T-cell (primary cell): Measurements from ENCODE around the gene AP4E1. TPM values are rescaled to one million over a fixed set of nuclear protein-coding genes. Genes with fewer than 3 reads are reported as not detected.

Experiments used
- ATAC-seq, 4 experiments: fragments of 200-7000 bp in 3 of 4; fragments of 150-1000 bp in 1 of 4; cut with Tn5 transposase; replicated peaks in 1 of 4; 1 replicate in 3 of 4; 2 replicates in 1 of 4; pipeline ENCODE4 v1.10.0; 2021; ENCODE audit warnings: moderate library complexity in 3 of 4, mild to moderate bottlenecking in 2 of 4, moderate number of reproducible peaks in 1 of 4
- CTCF ChIA-PET, 2 donors: fragments of 300-600 bp; sonication (Branson Sonifier 250); formaldehyde crosslinking; loops; one replicate each; lab custom pipeline; 2022; ENCODE audit warnings: antibody characterized with exemption in 2 of 2; lab: Charles Lee
- POLR2A ChIA-PET, 2 donors: fragments of 300-600 bp; sonication (Branson Sonifier 250); formaldehyde crosslinking; loops; one replicate each; lab custom pipeline; 2022; ENCODE audit warnings: antibody characterized with exemption in 2 of 2; lab: Charles Lee
- DNase-seq, 35 experiments: peaks; one replicate each; pipeline versions ENCODE4 v3.0.0 to v3.0.0-alpha.2; 2013 to 2023
- H3K27ac ChIP-seq: one replicate; pipeline ENCODE4 v1.5.1; 2013; ENCODE audit warnings: low read length
- H3K27me3 ChIP-seq, 2 experiments: replicated peaks in 1 of 2; 1 replicate in 1 of 2; 2 replicates in 1 of 2; pipeline versions ENCODE4 v1.6.1 to v1.7.0; 2013; ENCODE audit warnings: low read length in 1 of 2, mixed read lengths in 1 of 2; ENCODE audit not compliant: control insufficient read depth in 2 of 2, insufficient read depth in 2 of 2; ENCODE audit errors: extremely low read depth in 1 of 2
- H3K36me3 ChIP-seq, 2 donors: 1 replicate in 1 of 2; 2 replicates in 1 of 2; pipeline versions ENCODE4 v1.6.1 to v1.7.0; 2013; ENCODE audit warnings: low read length in 1 of 2; ENCODE audit not compliant: control insufficient read depth in 2 of 2, insufficient read depth in 1 of 2; ENCODE audit errors: extremely low read depth in 1 of 2
- H3K4me1 ChIP-seq, 2 experiments: 1 replicate in 1 of 2; 2 replicates in 1 of 2; pipeline versions ENCODE4 v1.6.1 to v1.7.0; 2013; ENCODE audit warnings: low read length in 2 of 2, mixed read lengths in 1 of 2; ENCODE audit not compliant: insufficient read depth in 2 of 2, control insufficient read depth in 1 of 2; ENCODE audit errors: extremely low read depth in 1 of 2
- H3K4me3 ChIP-seq, 2 donors: 1 replicate in 1 of 2; 2 replicates in 1 of 2; pipeline versions ENCODE4 v1.5.1 to v1.7.0; 2013; ENCODE audit warnings: mild to moderate bottlenecking in 2 of 2, low read length in 1 of 2, moderate library complexity in 1 of 2; ENCODE audit not compliant: control insufficient read depth in 1 of 2; ENCODE audit errors: extremely low read depth in 1 of 2
- H3K9me3 ChIP-seq: 2 replicates; pipeline ENCODE4 v1.7.0; 2013
- H3K27ac Mint-ChIP-seq, 2 donors: one replicate each; pipeline ENCODE4 v1.8.0; 2020 to 2021; ENCODE audit warnings: mild to moderate bottlenecking in 2 of 2, mixed read lengths in 2 of 2
- H3K27me3 Mint-ChIP-seq, 2 donors: one replicate each; pipeline ENCODE4 v1.8.0; 2021 to 2022; ENCODE audit warnings: mixed read lengths in 2 of 2
- H3K36me3 Mint-ChIP-seq: one replicate; pipeline ENCODE4 v1.8.0; 2021; ENCODE audit warnings: mixed read lengths
- H3K4me1 Mint-ChIP-seq, 3 donors: one replicate each; pipeline ENCODE4 v1.8.0; 2020 to 2022; ENCODE audit warnings: mixed read lengths in 3 of 3, mild to moderate bottlenecking in 1 of 3
- H3K4me3 Mint-ChIP-seq, 3 donors: one replicate each; pipeline ENCODE4 v1.8.0; 2020 to 2022; ENCODE audit warnings: mild to moderate bottlenecking in 3 of 3, mixed read lengths in 3 of 3, moderate library complexity in 3 of 3
- H3K9me3 Mint-ChIP-seq, 3 donors: one replicate each; pipeline ENCODE4 v1.8.0; 2020 to 2022; ENCODE audit warnings: mixed read lengths in 3 of 3
- WGBS: methylation state at CpG from one replicate; pipeline ENCODE4 v1.1.5; 2013; ENCODE audit warnings: missing lambda C conversion rate; ENCODE audit not compliant: insufficient coverage; 5-methylcytosine and 5-hydroxymethylcytosine counted together
- total RNA-seq, 35 experiments: library from RNA in 6 of 35; stranded (reverse) in 6 of 35; fragments of 120-200 nt in 1 of 35; gene quantifications; one replicate each; pipeline versions ENCODE4 v1.2.1 to v1.2.4 and lab custom pipeline; 2013 to 2026

AP4E1 gene
- total RNA-seq, 5 donors from 2014 or later (not counting 1 experiment from before 2014, with no cell fraction given): 9.4 to 14.0 (median 10.8) TPM

DNA sequence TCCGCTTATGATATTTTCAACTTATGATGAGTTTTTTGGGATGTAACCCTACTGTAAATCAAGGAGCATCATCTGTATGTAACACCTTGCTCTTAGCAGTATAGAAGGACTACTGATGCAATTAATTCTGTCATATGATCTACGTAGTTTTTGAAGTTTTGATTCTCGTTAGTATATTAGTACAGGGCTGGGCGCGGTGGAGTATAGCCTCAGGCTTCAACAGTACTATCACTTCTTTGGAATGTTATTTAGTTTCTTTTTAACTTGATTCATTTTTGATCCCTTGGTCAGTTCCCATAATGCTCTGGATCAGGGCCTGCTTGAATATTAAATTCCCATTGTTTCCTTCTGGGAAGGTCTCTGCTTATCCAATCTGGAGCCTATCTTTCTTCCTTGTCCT, 23.9 kb upstream of the AP4E1 start:
- Histone ChIP-seq H3K4me1 (peaks cover 0 to 7% of the 10 kb centered on the region in 2 experiments), H3K27ac (no peak overlapping the region), H3K4me3 (no peak overlapping the region), H3K36me3 (no peaks in the 10 kb centered on the region), H3K27me3 (no peaks in the 10 kb centered on the region), H3K9me3 (no peaks in the 10 kb centered on the region)
- H3K4me1 Mint-ChIP-seq: peaks cover 28 to 33% (median 33%) of the 10 kb centered on the region in 3 donors
- ATAC-seq: no peak
- H3K4me3 Mint-ChIP-seq: no peak overlapping the region
- H3K27me3 Mint-ChIP-seq: no peaks in the 10 kb centered on the region
- no peaks in the 10 kb centered on the region for H3K9me3 Mint-ChIP-seq
- no peak for DNase-seq
- ChIA-PET POLR2A (no interaction called here), CTCF (interaction anchor here (0.9 to 1.6 kb wide), 6 partner anchors 8 to 212 kb away, joined by 3 to 4 read pairs (median 3); no protein-coding TSS in a partner anchor)
- H3K36me3 Mint-ChIP-seq: peaks cover 7% of the 10 kb centered on the region
- no peak overlapping the region for H3K27ac Mint-ChIP-seq
- WGBS: 100% methylated on average over 1 of the region's 5 CpGs

DNA sequence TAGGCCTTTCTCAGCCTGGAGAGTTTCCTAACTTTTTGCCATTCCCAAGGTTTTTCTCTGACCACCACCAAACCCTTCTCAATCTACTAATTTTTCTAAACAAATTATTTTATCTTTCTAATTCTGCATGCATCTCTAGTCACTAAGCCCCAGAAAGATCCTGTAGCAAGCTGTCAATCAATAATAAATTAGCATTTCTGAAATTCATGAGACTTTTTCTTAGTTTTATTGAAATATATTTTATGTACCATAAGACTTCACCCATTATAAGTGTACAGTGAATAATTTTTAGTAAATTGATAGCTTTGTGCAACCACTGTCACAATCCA, 22.4 kb upstream of the AP4E1 start:
- ATAC-seq (no peak), DNase-seq (no peak)
- peaks cover 0 to 7% of the 10 kb centered on the region in 2 experiments for H3K4me1 ChIP-seq
- H3K9me3 Mint-ChIP-seq: no peaks in the 10 kb centered on the region
- H3K36me3 Mint-ChIP-seq: peaks cover 15% of the 10 kb centered on the region
- no peaks in the 10 kb centered on the region for H3K9me3 ChIP-seq
- no peak overlapping the region for H3K27ac ChIP-seq
- H3K27me3 Mint-ChIP-seq: no peaks in the 10 kb centered on the region
- peaks cover 18 to 24% (median 23%) of the 10 kb centered on the region in 3 donors for H3K4me1 Mint-ChIP-seq
- no peaks in the 10 kb centered on the region for H3K36me3 ChIP-seq
- peak overlapping the region in 1 of 3 donors; percentile 10 for H3K4me3 Mint-ChIP-seq
- H3K4me3 ChIP-seq: no peak overlapping the region
- POLR2A ChIA-PET: no interaction called here
- CTCF ChIA-PET: interaction anchor here (0.7 to 1.6 kb wide), 6 partner anchors 13 to 210 kb away, joined by 3 to 5 read pairs (median 4); partner anchors contain the start of gene AP4E1 (in 1 of the 2)
- H3K27me3 ChIP-seq: no peaks in the 10 kb centered on the region
- peak overlapping the region in 1 of 2 donors; percentile 59 for H3K27ac Mint-ChIP-seq

DNA sequence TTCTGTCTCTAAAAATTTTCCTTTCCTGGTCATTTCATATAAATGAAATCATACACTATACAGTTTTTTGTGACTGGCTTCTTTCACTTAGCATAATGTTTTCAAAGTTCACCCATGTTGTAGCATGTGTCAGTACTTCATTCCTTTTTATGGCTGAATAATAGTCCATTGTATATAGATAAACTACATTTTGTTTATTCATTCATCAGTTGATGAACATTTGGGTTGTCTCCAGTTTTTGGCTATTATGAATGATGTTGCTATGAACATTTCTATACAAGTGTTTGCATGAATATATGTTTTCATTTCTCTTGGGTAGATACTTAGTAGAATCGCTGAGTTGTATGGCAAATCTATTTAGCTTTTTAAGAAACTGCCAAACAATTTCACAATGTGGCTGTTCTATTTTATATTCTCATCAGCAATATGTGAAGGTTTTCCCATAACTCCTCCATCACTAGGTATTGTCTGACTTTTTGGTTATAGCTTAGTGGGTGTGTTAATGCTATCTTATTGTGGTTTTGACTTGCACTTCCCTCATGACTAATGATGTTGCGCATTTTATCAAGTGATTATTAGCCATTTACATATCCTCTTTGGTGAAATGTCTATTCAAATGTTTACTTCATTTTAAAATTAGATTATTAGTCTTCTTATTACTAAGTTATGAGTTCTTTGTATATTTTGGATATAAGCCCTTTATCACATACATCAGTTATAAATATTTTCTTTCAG, 21.7 kb upstream of the AP4E1 start:
- Histone ChIP-seq H3K9me3 (no peaks in the 10 kb centered on the region), H3K4me1 (peaks cover 0 to 7% of the 10 kb centered on the region in 2 experiments), H3K27me3 (no peaks in the 10 kb centered on the region), H3K27ac (no peak overlapping the region), H3K4me3 (no peak overlapping the region), H3K36me3 (no peaks in the 10 kb centered on the region)
- Mint-ChIP-seq H3K9me3 (no peaks in the 10 kb centered on the region), H3K36me3 (peaks cover 16% of the 10 kb centered on the region), H3K27me3 (no peaks in the 10 kb centered on the region), H3K4me1 (peaks cover 13 to 22% (median 22%) of the 10 kb centered on the region in 3 donors), H3K27ac (no peak overlapping the region), H3K4me3 (no peak overlapping the region)
- CTCF ChIA-PET: interaction anchor here (0.6 to 1.6 kb wide), 9 partner anchors 10 to 1744 kb away, joined by 3 to 5 read pairs (median 4); partner anchors contain the start of gene AP4E1 (in 1 of the 2)
- no peak for DNase-seq
- no CpG with 5 or more reads among the region's 2 CpGs for WGBS
- no peak for ATAC-seq
- POLR2A ChIA-PET: interaction anchor here (0.5 to 0.6 kb wide), 3 partner anchors 10 to 21 kb away, joined by 3 read pairs; no protein-coding TSS in a partner anchor

DNA sequence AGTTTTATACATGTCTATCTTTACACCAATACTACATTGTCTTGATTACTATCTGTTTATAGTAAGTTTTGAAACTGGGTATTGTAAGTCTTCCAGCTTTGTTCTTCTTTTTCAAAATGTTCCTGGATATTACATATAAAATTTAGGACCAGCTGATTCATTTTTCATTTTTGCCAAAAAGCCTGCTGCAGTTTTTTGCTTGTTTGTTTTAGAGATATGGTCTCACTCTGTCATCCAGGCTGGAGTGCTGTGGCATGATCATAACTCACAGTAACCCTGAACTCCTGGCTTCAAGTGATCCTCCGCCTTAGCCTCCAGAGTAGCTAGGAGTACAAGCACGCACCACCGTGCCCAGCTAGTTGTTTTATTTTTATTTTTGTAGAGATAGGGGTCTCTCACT, 20.4 kb upstream of the AP4E1 start:
- Histone ChIP-seq H3K27ac (no peak overlapping the region), H3K27me3 (no peaks in the 10 kb centered on the region), H3K4me3 (no peak overlapping the region), H3K36me3 (no peaks in the 10 kb centered on the region), H3K4me1 (peaks cover 0 to 7% of the 10 kb centered on the region in 2 experiments), H3K9me3 (no peaks in the 10 kb centered on the region)
- peaks cover 0 to under 1% (median 0%) of the 10 kb centered on the region in 3 donors for H3K9me3 Mint-ChIP-seq
- ChIA-PET CTCF (interaction anchor here (0.5 to 0.6 kb wide), 5 partner anchors 27 to 1557 kb away, joined by 3 to 9 read pairs (median 3); no protein-coding TSS in a partner anchor), POLR2A (no interaction called here)
- H3K4me1 Mint-ChIP-seq: peaks cover 13 to 22% (median 22%) of the 10 kb centered on the region in 3 donors
- H3K27ac Mint-ChIP-seq: no peak overlapping the region
- no peak overlapping the region for H3K4me3 Mint-ChIP-seq
- no peaks in the 10 kb centered on the region for H3K27me3 Mint-ChIP-seq
- peaks cover 16% of the 10 kb centered on the region for H3K36me3 Mint-ChIP-seq
- no CpG with 5 or more reads among the region's 3 CpGs for WGBS
- no peak for ATAC-seq
- no peak for DNase-seq

DNA sequence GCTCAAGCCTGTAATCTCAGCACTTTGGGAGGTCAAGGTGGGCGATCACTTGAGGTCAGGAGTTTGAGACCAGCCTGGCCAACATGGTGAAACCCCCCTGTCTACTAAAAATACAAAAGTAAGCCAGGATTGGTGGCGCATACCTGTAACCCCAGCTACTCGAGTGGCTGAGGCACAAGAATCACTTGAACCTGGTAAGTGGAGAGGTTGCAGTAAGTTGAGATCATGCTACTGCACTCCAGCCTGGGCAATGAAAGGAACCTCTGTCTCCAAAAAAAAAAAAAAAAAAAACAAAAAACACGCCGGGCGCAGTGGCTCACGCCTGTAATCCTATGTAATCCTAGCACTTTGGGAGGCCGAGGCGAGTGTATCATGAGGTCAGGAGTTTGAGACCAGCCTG, 18.9 kb upstream of the AP4E1 start:
- Mint-ChIP-seq H3K9me3 (peaks cover 0 to 7% (median 6%) of the 10 kb centered on the region in 3 donors), H3K4me3 (no peak overlapping the region), H3K36me3 (peaks cover 23% of the 10 kb centered on the region), H3K27ac (no peak overlapping the region), H3K27me3 (no peaks in the 10 kb centered on the region), H3K4me1 (peaks cover 13% of the 10 kb centered on the region in 3 donors)
- no peak overlapping the region for H3K4me3 ChIP-seq
- CTCF ChIA-PET: interaction anchor here in 1 of 2 donors (0.7 kb wide), 1 partner anchor 1964 kb away, joined by 6 read pairs; no protein-coding TSS in a partner anchor
- no peaks in the 10 kb centered on the region for H3K36me3 ChIP-seq
- POLR2A ChIA-PET: interaction anchor here (0.5 to 0.7 kb wide), 4 partner anchors 11 to 373 kb away, joined by 3 to 9 read pairs (median 7); no protein-coding TSS in a partner anchor
- DNase-seq: no peak
- no peaks in the 10 kb centered on the region for H3K27me3 ChIP-seq
- H3K9me3 ChIP-seq: no peaks in the 10 kb centered on the region
- no peak overlapping the region for H3K27ac ChIP-seq
- peaks cover 0 to 7% of the 10 kb centered on the region in 2 experiments for H3K4me1 ChIP-seq
- WGBS: 80% methylated on average over 1 of the region's 9 CpGs
- no peak for ATAC-seq

DNA sequence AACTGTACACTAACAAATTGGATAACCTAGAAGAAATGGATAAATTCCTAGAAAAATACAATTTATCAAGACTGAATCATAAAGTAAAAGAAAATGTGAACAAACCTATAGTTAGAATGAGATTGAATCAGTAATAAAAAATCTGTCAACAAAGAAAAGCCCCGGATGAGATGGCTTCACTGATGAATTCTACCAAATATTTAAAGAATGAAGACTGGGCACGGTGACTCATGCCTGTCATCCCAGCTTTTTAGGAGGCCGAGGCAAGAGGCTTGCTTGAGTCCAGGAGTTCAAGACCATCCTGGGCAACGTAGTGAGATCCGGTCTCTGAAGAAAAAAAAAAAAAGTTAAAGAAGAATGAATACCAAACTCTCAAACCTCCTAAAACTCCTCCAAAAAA, 17.7 kb upstream of the AP4E1 start:
- H3K27ac Mint-ChIP-seq: no peak overlapping the region
- H3K36me3 Mint-ChIP-seq: peaks cover 23% of the 10 kb centered on the region
- no peaks in the 10 kb centered on the region for H3K36me3 ChIP-seq
- no peaks in the 10 kb centered on the region for H3K27me3 Mint-ChIP-seq
- DNase-seq (no peak), ATAC-seq (no peak)
- H3K27ac ChIP-seq: no peak overlapping the region
- H3K27me3 ChIP-seq: no peaks in the 10 kb centered on the region
- H3K4me3 Mint-ChIP-seq: no peak overlapping the region
- peaks cover 0 to 1% of the 10 kb centered on the region in 2 experiments for H3K4me1 ChIP-seq
- ChIA-PET POLR2A (no interaction called here), CTCF (interaction anchor here (0.7 to 1.2 kb wide), 2 partner anchors 14 to 132 kb away, joined by 3 to 5 read pairs; no protein-coding TSS in a partner anchor)
- peaks cover 0 to 7% (median 6%) of the 10 kb centered on the region in 3 donors for H3K9me3 Mint-ChIP-seq
- WGBS: no CpG with 5 or more reads among the region's 5 CpGs
- no peaks in the 10 kb centered on the region for H3K9me3 ChIP-seq
- no peak overlapping the region for H3K4me3 ChIP-seq
- H3K4me1 Mint-ChIP-seq: peaks cover 3 to 5% (median 4%) of the 10 kb centered on the region in 3 donors
